WERI-Rb-1 (cell line): Measurements from ENCODE around the gene PRR20G.

Source experiments
- DNase-seq: peaks from one replicate; pipeline ENCODE4 v3.0.0-alpha.2; 2020
- H3K27ac ChIP-seq: fragments of 250-450 bp; sonication (Bioruptor Pico); 2 replicates; pipeline ENCODE4 v1.5.1; 2020; ENCODE audit warnings: mild to moderate bottlenecking, moderate library complexity
- H3K27me3 ChIP-seq: fragments of 250-450 bp; sonication (Bioruptor Pico); 2 replicates; pipeline ENCODE4 v1.5.1; 2021; ENCODE audit warnings: mild to moderate bottlenecking, low read depth, moderate library complexity; ENCODE audit not compliant: insufficient read depth, severe bottlenecking
- H3K36me3 ChIP-seq: fragments of 250-450 bp; sonication (Bioruptor Pico); 2 replicates; pipeline ENCODE4 v1.5.1; 2020; ENCODE audit warnings: mild to moderate bottlenecking, moderate library complexity
- H3K4me3 ChIP-seq: 2 replicates; pipeline ENCODE4 v1.5.1; 2011; ENCODE audit warnings: low read depth, mild to moderate bottlenecking, control low read depth, low read length
- H3K9me3 ChIP-seq: fragments of 250-450 bp; sonication (Bioruptor Pico); 2 replicates; pipeline ENCODE4 v1.5.1; 2021; ENCODE audit warnings: mild to moderate bottlenecking, moderate library complexity; ENCODE audit not compliant: severe bottlenecking
- TF ChIP-seq, protein P1 (sequence below): IDR thresholded peaks from 2 replicates; pipeline ENCODE4 v1.5.1; 2011; ENCODE audit warnings: low read depth, mild to moderate bottlenecking, control low read depth, inconsistent platforms, low read length

PRR20G gene

DNA sequence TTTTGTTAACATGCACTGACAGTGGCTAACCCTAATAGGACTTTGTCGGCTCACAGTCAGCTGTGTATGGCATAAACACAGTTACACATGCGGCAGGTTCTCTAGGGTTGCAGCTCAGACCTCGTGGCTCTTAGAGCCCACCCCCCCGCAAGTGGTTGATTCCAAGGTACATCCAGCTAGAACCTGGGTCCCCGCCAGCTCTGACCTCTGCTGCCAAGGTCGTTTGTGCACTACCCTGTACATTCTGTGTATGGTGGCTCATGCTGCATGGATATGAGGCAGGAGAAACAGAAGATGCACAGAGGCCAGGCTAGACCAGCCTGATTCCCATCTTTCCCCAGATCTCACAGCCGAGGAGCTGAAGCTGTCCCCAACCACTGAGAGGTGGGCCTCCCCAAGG, 25.9 kb downstream of the PRR20G start:
- TF ChIP-seq, protein P1, sequence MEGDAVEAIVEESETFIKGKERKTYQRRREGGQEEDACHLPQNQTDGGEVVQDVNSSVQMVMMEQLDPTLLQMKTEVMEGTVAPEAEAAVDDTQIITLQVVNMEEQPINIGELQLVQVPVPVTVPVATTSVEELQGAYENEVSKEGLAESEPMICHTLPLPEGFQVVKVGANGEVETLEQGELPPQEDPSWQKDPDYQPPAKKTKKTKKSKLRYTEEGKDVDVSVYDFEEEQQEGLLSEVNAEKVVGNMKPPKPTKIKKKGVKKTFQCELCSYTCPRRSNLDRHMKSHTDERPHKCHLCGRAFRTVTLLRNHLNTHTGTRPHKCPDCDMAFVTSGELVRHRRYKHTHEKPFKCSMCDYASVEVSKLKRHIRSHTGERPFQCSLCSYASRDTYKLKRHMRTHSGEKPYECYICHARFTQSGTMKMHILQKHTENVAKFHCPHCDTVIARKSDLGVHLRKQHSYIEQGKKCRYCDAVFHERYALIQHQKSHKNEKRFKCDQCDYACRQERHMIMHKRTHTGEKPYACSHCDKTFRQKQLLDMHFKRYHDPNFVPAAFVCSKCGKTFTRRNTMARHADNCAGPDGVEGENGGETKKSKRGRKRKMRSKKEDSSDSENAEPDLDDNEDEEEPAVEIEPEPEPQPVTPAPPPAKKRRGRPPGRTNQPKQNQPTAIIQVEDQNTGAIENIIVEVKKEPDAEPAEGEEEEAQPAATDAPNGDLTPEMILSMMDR = no peak
- no peaks in the 10 kb centered on the region for H3K27me3 ChIP-seq
- H3K9me3 ChIP-seq = no peaks in the 10 kb centered on the region
- H3K4me3 ChIP-seq = no peak overlapping the region
- DNase-seq = no peak
- no peaks in the 10 kb centered on the region for H3K36me3 ChIP-seq
- no peak overlapping the region for H3K27ac ChIP-seq

- no peak overlapping the region for H3K27ac ChIP-seq
- TF ChIP-seq, protein P1 = no peak
- H3K9me3 ChIP-seq = no peaks in the 10 kb centered on the region
- no peaks in the 10 kb centered on the region for H3K36me3 ChIP-seq
- no peaks in the 10 kb centered on the region for H3K27me3 ChIP-seq
- H3K4me3 ChIP-seq = no peak overlapping the region
- DNase-seq = no peak
These were observed 26.9 kb downstream of the PRR20G start for GRCh38 chr3:127260826-127261555.

DNA sequence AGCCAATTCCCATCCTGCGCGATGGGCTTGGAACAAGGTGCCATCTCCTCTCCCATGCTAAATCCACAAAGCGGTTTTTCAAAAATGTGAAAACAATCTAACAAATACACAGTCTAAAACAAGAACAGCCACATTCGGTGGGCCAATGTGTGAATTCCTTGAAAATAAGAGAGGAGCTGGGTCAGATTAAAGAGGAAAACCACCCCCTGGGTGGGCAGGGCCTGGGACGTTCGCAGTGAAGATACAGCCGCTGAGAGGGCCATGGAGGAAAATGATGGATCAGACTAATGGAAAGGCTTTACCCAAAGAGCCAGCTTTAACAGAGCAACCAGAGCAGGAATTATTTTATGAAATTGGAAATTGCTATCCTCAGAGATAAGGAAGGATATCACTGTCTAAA, 27.4 kb downstream of the PRR20G start:
- Histone ChIP-seq H3K4me3 (no peak overlapping the region), H3K9me3 (no peaks in the 10 kb centered on the region), H3K27me3 (no peaks in the 10 kb centered on the region), H3K27ac (no peak overlapping the region), H3K36me3 (no peaks in the 10 kb centered on the region)
- TF ChIP-seq, protein P1 = no peak
- DNase-seq = no peak

- Histone ChIP-seq H3K36me3 (no peaks in the 10 kb centered on the region), H3K27me3 (no peaks in the 10 kb centered on the region), H3K9me3 (no peaks in the 10 kb centered on the region), H3K4me3 (no peak overlapping the region), H3K27ac (no peak overlapping the region)
- TF ChIP-seq, protein P1 = no peak
- DNase-seq = no peak
These were observed 28.0 kb downstream of the PRR20G start for GRCh38 chr3:127259882-127260281.

- Histone ChIP-seq H3K27ac (no peak overlapping the region), H3K9me3 (no peaks in the 10 kb centered on the region), H3K27me3 (no peaks in the 10 kb centered on the region), H3K36me3 (no peaks in the 10 kb centered on the region), H3K4me3 (no peak overlapping the region)
- TF ChIP-seq, protein P1 = no peak
- no peak for DNase-seq
These were observed 29.1 kb downstream of the PRR20G start for GRCh38 chr3:127258733-127259132.

DNA sequence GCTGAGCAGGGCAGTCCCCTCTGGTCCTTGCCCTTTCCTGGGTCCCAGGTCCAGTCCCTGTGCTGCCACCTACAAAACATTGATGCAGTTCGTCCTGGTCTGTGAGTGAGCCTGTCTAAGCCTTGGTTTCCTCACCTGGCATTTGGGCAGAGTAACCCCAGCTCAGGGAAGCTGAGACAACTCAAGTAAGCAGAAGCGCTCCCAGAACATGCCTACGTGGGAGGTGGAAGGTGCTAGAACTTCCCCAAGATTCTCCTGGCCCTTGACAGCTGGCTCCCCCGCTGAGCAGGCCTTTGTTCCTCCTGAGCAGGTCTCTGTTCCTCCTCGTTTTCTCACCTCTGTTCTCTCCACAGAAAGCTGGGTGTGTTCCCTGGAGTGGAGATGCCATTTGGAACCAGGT, 30.5 kb downstream of the PRR20G start:
- no peak for DNase-seq
- H3K9me3 ChIP-seq = no peaks in the 10 kb centered on the region
- no peak overlapping the region for H3K27ac ChIP-seq

More for the DNA sequence above, 30.5 kb downstream of the PRR20G start:
- TF ChIP-seq, protein P1 = no peak
- Histone ChIP-seq H3K4me3 (no peak overlapping the region), H3K36me3 (no peaks in the 10 kb centered on the region), H3K27me3 (no peaks in the 10 kb centered on the region)
